NB4 (cell line): ENCODE results near the gene DTL.

Experiments used
- DNase-seq: peaks from one replicate; pipeline ENCODE4 v3.0.0; 2010; ENCODE audit warnings: low read depth
- H3K4me3 ChIP-seq: one replicate; pipeline ENCODE4 v1.5.1; 2011; ENCODE audit warnings: mild to moderate bottlenecking, low read depth, low read length, moderate library complexity
- MAX ChIP-seq: IDR thresholded peaks from 2 replicates; pipeline ENCODE4 v1.6.1; 2011; ENCODE audit warnings: low read depth, low read length
- MYC ChIP-seq: IDR thresholded peaks from 2 replicates; pipeline ENCODE4 v1.6.1; 2011; ENCODE audit warnings: low read depth, low read length
- POLR2A ChIP-seq: IDR thresholded peaks from 2 replicates; pipeline ENCODE4 v1.6.1; 2011; ENCODE audit warnings: mild to moderate bottlenecking; ENCODE audit not compliant: insufficient read length; ENCODE audit errors: extremely low read depth
- TF ChIP-seq, protein P1 (sequence below): IDR thresholded peaks from one replicate; pipeline ENCODE4 v1.5.1; 2012; ENCODE audit warnings: low read depth, low read length

The DTL gene

GRCh38 chr1:212109728-212110127 is 74.2 kb downstream of the DTL start:
- DNase-seq, result no peak
- no peak overlapping the region for H3K4me3 ChIP-seq
- TF ChIP-seq POLR2A (no peak), MAX (no peak), MYC (no peak)
- TF ChIP-seq, protein P1, sequence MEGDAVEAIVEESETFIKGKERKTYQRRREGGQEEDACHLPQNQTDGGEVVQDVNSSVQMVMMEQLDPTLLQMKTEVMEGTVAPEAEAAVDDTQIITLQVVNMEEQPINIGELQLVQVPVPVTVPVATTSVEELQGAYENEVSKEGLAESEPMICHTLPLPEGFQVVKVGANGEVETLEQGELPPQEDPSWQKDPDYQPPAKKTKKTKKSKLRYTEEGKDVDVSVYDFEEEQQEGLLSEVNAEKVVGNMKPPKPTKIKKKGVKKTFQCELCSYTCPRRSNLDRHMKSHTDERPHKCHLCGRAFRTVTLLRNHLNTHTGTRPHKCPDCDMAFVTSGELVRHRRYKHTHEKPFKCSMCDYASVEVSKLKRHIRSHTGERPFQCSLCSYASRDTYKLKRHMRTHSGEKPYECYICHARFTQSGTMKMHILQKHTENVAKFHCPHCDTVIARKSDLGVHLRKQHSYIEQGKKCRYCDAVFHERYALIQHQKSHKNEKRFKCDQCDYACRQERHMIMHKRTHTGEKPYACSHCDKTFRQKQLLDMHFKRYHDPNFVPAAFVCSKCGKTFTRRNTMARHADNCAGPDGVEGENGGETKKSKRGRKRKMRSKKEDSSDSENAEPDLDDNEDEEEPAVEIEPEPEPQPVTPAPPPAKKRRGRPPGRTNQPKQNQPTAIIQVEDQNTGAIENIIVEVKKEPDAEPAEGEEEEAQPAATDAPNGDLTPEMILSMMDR, result no peak

DNA sequence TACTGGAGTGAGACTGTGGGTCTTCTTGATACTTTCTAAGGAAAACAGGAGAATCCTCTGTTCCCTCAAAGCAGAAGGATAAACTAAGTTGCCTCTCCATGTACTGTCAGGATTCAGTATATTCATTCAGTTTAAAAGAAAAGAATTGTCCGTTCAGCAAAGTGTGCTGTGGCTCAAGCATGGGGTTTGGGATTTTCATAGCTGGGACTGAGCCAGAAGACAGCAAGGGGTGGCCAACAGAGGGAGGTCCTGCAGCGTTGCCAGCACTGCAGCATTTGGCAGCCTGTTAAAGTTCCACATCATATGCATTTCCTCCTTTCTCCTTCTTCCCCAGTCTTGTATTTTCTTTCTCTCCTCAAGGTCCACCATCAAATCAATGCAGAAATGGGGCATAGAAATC is 75.1 kb downstream of the DTL start:
- TF ChIP-seq MYC (no peak), MAX (no peak), POLR2A (no peak)
- TF ChIP-seq, protein P1, result no peak
- no peak for DNase-seq

DNA sequence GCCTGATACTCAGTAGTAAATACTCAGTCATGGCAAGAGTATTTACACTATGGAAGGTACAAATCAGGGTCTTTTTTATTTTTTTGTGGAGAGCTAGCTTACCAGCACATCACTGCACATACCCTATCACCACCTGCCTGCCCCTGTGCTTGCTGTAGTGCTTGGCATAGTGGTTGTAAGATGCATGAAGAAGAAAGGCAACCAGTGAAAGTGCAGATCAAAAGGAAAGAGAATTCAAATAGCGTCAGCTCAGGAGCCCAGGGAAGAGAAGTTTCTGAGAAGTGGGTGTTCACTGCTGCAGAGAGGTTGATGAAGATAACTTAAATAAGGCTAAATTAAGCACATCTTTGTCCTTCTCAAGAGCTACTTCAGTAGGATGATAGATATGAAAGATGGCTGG is 76.0 kb downstream of the DTL start:
- H3K4me3 ChIP-seq, result no peak overlapping the region
- TF ChIP-seq, protein P1, result no peak
- TF ChIP-seq POLR2A (no peak), MYC (no peak), MAX (no peak)
- no peak for DNase-seq

More for the DNA sequence above, 75.1 kb downstream of the DTL start:
- H3K4me3 ChIP-seq, result no peak overlapping the region

DNA sequence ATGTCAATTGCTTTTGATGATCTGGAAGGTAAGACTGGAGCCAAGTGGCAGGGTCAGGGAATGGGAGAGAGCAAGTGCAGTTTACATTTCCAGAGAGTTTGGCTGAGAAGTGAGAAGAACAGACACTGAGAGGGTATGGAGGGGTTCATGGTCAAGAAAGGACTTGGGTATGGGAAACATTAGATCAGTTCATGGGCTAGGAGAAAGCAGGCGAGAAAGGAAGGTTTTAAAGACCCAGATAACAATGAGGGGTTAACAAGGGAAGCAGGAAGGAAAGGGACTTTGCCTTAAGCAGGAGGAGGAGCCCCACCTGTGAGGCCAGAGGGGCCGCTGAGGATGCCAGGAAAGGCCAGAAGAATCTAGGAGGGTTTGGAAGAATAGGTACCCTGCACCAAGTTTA is 78.2 kb downstream of the DTL start:
- no peak for TF ChIP-seq POLR2A
- TF ChIP-seq, protein P1, result no peak
- TF ChIP-seq MAX, result no peak
- TF ChIP-seq MYC, result no peak
- no peak overlapping the region for H3K4me3 ChIP-seq
- no peak for DNase-seq

- TF ChIP-seq MAX (no peak), MYC (no peak), POLR2A (no peak)
- TF ChIP-seq, protein P1, result no peak
- no peak for DNase-seq
- no peak overlapping the region for H3K4me3 ChIP-seq
Measured at GRCh38 chr1:212118167-212118871, 82.8 kb downstream of the DTL start.
